Pons (tissue), 1 donor: ENCODE data around the gene SPI1.

Experiments
- DNase-seq: peaks from one replicate; pipeline ENCODE4 v3.0.0-alpha.2; 2016; ENCODE audit warnings: low spot score

Gene SPI1

GRCh38 chr11:47358731-47359051 lies 19.7 kb downstream of the SPI1 start:
- DNase-seq: no peak

GRCh38 chr11:47357985-47358730 lies 20.2 kb downstream of the SPI1 start:
- DNase-seq: no peak

GRCh38 chr11:47356998-47357329 lies 21.4 kb downstream of the SPI1 start:
- no peak for DNase-seq

- no peak for DNase-seq
Observed at GRCh38 chr11:47356129-47356997, 22.0 kb downstream of the SPI1 start.

- peak; percentile 88 for DNase-seq
Observed at GRCh38 chr11:47355283-47356128, 22.8 kb downstream of the SPI1 start.

- no peak for DNase-seq
Observed at GRCh38 chr11:47354913-47355282, 23.4 kb downstream of the SPI1 start.

DNA sequence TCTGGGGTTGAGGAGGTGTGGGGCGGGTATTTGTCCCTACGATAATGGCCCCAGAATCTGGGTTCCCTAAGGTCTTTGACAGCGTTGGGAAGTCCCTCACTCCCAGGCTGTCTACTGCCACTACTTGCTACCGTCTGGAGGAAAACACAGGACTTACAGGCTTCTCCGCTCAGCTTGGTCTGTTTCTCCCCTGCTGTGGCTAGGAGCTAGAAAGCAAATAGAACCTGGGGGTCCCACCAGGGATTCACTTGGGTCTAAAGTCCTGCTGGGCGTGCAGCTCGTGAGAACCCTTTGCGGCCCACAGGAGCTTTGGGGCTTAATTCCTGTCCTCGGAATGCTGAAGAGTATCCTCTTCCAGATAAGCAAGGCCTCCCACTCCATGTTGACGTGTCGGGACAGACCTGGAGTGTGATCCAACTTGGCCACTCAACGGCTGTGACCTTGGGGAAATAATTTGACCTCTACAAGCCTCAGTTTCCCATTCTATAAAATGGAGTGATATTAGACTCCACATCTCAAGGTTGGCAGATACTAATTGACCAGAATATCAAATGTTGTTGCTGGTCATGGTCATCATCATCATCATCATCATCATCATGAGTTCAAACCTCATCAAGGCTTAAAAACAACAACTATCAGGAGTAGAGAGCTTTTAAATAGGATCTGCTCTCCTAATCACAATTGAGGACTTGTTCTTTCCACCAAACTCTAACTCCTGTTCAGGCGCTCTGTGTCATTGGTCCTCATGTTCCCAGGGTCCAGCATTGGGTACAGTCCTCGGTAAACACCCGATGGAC lies 24.2 kb downstream of the SPI1 start:
- DNase-seq: no peak

- no peak for DNase-seq
Observed at GRCh38 chr11:47352556-47352955, 25.8 kb downstream of the SPI1 start, which contains the start of gene MYBPC3. TSS of gene MYBPC3 (minus strand) at chr11:47352702. CDS start at chr11:47352647, 55 bp downstream.

DNA sequence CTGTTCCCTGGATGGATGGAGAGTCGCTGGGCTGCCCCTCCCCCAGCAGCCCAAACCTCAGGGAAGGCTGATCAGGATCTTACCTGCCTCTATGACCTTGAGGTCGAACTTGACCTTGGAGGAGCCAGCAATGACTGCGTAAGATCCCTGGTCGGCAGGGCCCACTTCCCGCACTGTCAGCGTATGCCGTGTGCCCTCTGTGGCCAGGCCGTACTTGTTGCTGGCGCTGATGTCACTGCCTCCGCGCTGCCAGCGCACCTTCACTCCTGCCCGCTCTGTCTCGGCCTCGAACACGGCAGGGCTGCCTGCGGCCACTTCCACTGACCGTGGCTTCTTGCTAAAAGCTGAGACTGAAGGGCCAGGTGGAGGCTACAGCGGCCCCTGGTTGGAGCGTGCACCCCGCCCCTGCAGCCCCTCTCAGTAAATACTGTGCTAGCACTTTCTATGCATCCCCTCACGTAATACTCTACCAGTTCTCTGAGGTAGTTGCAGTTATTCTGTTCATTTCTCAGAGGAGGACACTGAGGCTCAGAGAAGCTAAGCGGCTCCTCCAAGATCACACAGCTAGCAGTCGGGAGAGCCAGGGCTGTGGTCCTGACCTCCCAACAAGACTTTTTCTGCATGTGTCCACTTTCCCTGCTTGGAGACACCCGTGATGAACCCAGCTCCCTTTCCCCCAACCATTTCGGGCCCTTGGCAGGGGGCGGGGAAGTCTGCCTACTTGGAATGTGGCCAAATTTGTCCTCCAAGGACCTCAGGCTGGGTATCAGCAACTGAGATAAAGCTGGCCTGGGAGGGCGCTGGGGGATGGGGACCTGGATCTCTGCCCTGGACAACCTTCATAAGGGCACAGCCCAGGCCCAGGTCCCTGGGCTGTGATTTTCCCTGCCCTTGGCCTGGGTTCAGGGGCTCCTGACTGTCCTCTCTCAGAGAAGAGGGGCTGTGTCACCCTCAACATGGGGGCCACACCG lies 26.9 kb downstream of the SPI1 start:
- no peak for DNase-seq

DNA sequence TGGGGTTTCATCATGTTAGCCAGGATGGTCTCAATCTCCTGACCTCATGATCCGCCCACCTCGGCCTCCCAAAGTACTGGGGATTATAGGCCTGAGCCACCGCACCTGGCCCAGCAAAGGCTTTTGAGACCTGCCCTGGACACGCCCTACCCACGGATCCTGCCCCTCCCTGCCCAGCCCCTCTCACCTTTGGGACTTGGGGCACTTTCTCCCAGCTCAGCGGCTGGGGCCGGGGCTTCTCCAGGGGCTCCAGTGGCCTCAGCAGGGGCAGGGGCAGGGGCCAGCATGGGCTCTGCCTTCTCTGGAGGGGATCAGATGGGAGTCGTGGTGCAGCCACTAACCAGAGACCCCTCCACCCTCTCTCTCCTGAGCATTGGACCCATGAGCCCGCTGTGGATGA lies 28.0 kb downstream of the SPI1 start:
- no peak for DNase-seq

DNA sequence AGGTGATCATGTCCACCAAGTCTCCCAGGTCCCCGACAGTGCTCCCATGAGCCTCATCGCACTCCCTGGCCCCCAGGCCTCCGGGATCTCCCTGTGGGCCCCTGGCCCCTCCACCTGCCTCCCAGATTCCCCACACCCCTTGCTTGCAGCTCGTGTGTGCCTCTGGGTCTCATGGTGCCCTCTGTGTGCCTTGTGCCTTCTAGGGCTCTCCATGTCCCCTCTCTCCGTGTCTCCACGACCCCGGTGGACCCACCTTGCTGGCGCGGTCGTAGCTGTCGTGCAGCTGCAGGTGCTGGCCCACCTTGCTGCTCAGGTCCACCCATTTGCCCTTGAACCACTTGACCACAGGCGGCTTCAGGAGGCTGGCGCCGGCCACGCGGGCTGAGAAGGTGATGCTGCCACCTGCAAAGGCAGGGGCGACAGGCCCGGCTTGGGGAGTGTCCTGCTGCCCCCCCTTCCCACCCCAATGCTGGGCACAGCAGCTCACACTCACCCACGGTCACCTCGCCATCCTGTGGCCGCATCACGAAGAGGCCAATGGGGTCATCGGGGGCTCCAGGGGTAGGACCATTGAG lies 28.7 kb downstream of the SPI1 start:
- DNase-seq: no peak

GRCh38 chr11:47348859-47349258 lies 29.5 kb downstream of the SPI1 start:
- no peak for DNase-seq

DNA sequence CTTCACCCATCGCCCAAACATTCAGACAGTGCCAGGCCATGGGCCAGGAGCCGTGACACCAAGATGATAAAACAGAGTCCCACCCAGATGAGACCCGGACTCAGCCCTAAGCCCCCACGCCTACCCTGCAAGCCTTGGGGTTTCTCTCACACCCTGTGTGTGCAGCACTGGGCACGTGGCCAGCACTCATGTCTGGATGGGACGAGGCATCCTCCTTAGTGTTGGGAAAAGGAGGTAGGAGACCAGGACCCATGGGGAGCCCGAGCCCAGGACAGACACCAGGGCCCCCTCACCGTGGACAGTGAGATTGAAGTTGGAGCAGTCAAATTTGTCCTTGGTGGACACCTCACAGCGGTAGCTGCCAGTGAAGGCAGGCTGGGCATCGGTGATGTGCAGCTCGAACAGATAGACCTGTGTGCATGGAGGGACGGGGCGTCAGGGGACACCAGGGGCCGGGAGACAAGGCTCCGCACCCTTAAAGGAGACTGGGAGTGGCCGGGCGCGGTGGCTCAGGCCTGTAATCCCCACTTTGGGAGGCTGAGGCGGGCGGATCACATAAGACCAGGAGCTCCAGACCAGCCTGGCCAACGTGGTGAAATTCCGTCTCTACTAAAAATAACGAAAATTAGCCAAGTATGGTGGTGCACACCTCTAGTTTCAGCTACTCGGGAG lies 30.1 kb downstream of the SPI1 start:
- no peak for DNase-seq

GRCh38 chr11:47347137-47347536 lies 31.2 kb downstream of the SPI1 start:
- no peak for DNase-seq

- no peak for DNase-seq
Observed at GRCh38 chr11:47345890-47346563, 32.3 kb downstream of the SPI1 start.

DNA sequence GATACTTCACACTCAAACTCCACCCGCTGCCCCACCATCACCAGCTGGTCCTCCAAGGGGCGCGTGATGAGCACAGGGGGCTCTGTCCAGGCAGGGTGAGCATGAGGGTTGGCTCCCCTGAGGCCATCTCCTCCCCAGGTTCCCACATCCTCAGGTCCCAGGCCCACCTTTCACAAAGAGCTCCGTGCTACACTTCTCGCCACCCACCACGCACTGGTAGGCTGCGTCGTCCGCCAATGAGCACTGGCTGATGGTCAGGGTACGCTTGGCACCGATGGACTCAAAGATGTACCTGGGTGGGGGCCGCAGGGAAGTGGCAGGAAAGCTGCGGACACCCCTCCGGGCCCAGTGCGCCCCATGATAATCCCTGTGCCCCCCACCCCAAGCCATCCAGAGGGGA lies 35.5 kb downstream of the SPI1 start:
- no peak for DNase-seq

GRCh38 chr11:47342036-47342803 lies 36.1 kb downstream of the SPI1 start:
- no peak for DNase-seq
